ENCODE measurements around the gene ARHGEF19. TPM values are rescaled to one million over a fixed set of nuclear protein-coding genes. Genes with fewer than 3 reads are reported as not detected.

Gene ARHGEF19
- total and polyA plus RNA-seq, 9 of the 15 experiments (the other 6 are each of a cell fraction or from before 2014, with no cell fraction given): 0.73 to 21.0 (median 5.2) TPM

- TF ChIP-seq BRF2 (IDR thresholded peaks at IDR 0.05; ENCODE audit: borderline replicate concordance, insufficient read depth, insufficient read length): no peak
- TF ChIP-seq FOXK1 (CRISPR knock-in tag; IDR thresholded peaks at IDR 0.05; ENCODE audit: borderline replicate concordance): no peak
- TF ChIP-seq ZNF668 (CRISPR knock-in tag; IDR thresholded peaks at IDR 0.05): peak; percentile 60; the same call in 1 of the 2 replicates
- 0 out of 2 replicates have a peak, but pooled peaks have one; percentile 30 for TF ChIP-seq CREB3 (tag; conservative IDR thresholded peaks at IDR 0.05; ENCODE audit: low read depth)
- TF ChIP-seq, protein P1, sequence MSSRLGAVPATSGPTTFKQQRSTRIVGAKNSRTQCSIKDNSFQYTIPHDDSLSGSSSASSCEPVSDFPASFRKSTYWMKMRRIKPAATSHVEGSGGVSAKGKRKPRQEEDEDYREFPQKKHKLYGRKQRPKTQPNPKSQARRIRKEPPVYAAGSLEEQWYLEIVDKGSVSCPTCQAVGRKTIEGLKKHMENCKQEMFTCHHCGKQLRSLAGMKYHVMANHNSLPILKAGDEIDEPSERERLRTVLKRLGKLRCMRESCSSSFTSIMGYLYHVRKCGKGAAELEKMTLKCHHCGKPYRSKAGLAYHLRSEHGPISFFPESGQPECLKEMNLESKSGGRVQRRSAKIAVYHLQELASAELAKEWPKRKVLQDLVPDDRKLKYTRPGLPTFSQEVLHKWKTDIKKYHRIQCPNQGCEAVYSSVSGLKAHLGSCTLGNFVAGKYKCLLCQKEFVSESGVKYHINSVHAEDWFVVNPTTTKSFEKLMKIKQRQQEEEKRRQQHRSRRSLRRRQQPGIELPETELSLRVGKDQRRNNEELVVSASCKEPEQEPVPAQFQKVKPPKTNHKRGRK (tag; IDR thresholded peaks at IDR 0.05): no peak
- no peak for TF ChIP-seq GABPB2 (CRISPR knock-in tag; conservative IDR thresholded peaks at IDR 0.05)
- TF ChIP-seq, protein P2, sequence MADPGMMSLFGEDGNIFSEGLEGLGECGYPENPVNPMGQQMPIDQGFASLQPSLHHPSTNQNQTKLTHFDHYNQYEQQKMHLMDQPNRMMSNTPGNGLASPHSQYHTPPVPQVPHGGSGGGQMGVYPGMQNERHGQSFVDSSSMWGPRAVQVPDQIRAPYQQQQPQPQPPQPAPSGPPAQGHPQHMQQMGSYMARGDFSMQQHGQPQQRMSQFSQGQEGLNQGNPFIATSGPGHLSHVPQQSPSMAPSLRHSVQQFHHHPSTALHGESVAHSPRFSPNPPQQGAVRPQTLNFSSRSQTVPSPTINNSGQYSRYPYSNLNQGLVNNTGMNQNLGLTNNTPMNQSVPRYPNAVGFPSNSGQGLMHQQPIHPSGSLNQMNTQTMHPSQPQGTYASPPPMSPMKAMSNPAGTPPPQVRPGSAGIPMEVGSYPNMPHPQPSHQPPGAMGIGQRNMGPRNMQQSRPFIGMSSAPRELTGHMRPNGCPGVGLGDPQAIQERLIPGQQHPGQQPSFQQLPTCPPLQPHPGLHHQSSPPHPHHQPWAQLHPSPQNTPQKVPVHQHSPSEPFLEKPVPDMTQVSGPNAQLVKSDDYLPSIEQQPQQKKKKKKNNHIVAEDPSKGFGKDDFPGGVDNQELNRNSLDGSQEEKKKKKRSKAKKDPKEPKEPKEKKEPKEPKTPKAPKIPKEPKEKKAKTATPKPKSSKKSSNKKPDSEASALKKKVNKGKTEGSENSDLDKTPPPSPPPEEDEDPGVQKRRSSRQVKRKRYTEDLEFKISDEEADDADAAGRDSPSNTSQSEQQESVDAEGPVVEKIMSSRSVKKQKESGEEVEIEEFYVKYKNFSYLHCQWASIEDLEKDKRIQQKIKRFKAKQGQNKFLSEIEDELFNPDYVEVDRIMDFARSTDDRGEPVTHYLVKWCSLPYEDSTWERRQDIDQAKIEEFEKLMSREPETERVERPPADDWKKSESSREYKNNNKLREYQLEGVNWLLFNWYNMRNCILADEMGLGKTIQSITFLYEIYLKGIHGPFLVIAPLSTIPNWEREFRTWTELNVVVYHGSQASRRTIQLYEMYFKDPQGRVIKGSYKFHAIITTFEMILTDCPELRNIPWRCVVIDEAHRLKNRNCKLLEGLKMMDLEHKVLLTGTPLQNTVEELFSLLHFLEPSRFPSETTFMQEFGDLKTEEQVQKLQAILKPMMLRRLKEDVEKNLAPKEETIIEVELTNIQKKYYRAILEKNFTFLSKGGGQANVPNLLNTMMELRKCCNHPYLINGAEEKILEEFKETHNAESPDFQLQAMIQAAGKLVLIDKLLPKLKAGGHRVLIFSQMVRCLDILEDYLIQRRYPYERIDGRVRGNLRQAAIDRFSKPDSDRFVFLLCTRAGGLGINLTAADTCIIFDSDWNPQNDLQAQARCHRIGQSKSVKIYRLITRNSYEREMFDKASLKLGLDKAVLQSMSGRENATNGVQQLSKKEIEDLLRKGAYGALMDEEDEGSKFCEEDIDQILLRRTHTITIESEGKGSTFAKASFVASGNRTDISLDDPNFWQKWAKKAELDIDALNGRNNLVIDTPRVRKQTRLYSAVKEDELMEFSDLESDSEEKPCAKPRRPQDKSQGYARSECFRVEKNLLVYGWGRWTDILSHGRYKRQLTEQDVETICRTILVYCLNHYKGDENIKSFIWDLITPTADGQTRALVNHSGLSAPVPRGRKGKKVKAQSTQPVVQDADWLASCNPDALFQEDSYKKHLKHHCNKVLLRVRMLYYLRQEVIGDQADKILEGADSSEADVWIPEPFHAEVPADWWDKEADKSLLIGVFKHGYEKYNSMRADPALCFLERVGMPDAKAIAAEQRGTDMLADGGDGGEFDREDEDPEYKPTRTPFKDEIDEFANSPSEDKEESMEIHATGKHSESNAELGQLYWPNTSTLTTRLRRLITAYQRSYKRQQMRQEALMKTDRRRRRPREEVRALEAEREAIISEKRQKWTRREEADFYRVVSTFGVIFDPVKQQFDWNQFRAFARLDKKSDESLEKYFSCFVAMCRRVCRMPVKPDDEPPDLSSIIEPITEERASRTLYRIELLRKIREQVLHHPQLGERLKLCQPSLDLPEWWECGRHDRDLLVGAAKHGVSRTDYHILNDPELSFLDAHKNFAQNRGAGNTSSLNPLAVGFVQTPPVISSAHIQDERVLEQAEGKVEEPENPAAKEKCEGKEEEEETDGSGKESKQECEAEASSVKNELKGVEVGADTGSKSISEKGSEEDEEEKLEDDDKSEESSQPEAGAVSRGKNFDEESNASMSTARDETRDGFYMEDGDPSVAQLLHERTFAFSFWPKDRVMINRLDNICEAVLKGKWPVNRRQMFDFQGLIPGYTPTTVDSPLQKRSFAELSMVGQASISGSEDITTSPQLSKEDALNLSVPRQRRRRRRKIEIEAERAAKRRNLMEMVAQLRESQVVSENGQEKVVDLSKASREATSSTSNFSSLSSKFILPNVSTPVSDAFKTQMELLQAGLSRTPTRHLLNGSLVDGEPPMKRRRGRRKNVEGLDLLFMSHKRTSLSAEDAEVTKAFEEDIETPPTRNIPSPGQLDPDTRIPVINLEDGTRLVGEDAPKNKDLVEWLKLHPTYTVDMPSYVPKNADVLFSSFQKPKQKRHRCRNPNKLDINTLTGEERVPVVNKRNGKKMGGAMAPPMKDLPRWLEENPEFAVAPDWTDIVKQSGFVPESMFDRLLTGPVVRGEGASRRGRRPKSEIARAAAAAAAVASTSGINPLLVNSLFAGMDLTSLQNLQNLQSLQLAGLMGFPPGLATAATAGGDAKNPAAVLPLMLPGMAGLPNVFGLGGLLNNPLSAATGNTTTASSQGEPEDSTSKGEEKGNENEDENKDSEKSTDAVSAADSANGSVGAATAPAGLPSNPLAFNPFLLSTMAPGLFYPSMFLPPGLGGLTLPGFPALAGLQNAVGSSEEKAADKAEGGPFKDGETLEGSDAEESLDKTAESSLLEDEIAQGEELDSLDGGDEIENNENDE (IDR thresholded peaks at IDR 0.05; ENCODE audit: low read depth, low read length): no peak
- no peak for TF ChIP-seq MBD1 (CRISPR knock-in tag; IDR thresholded peaks at IDR 0.05)
- 0 out of 2 replicates have a peak, but pooled peaks have one; percentile 25 for TF ChIP-seq NFXL1 (CRISPR knock-in tag; IDR thresholded peaks at IDR 0.05)
- no peak for TF ChIP-seq TAF9B (IDR thresholded peaks at IDR 0.05; ENCODE audit: partially characterized antibody)
These were observed 35.6 kb upstream of the ARHGEF19 start (continued) for GRCh38 chr1:16248007-16248436.

All from K562 (cell line).